ENCODE data around the gene CAMK2N1. TPM values are rescaled to one million over a fixed set of nuclear protein-coding genes. Genes with fewer than 3 reads are reported as not detected.
A peak's percentile ranks its signal among the peaks of the same experiment; 100 is the strongest.

Gene CAMK2N1
- total and polyA plus RNA-seq, 2 donors (not counting 1 experiment from before 2014, with no cell fraction given): 79.9 to 156 TPM

DNA sequence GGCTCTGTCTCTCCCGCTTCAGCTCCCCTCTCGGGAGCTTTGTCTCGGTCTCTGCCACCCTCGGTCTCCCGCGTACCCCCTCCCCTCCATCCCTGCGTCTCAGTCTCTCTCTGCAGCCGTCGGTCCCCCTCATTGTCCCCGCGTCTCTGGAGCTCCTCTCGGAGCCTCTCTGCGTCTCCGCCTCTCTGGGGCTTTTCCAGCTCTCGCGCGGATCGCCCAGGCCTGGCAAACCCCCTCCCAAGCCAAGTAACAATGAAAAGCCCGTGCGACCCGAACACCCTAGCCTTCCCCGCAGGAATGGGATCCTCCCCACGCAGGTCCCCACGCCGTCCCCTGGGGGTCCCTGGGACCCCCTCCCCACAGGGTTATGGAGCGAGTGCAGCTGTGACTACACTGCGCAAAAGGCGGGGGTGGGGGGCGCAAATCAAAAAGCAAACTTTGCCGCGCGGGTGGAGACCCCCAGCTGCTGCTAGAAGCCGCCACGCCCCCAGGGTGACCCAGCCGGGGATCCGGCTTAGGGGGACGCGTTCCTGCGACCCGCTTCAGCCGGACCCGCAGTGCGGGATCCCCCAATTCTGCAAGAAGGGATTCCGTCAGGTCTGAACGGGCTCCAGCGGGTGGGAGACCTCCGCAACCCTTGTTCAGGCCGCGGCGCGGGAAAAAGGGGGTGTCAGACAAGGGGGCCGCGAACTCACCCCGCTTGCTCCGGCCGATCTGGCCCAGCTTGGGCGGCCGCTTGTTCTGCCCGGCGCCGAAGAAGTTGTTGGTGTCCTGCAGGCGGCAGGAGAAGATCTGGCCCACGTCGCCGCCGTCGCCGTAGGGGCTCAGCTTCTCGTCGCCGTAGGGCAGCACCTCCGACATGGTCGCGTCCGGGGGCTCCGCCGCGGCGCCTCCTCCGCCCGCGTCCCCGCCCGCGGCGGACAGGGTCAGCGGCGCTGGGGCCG is 1.2 kb downstream of the CAMK2N1 start:
- TF ChIP-seq EZH2 (IDR thresholded peaks at IDR 0.05; ENCODE audit: low read length, missing control alignments): no peak
- TF ChIP-seq, protein P1, sequence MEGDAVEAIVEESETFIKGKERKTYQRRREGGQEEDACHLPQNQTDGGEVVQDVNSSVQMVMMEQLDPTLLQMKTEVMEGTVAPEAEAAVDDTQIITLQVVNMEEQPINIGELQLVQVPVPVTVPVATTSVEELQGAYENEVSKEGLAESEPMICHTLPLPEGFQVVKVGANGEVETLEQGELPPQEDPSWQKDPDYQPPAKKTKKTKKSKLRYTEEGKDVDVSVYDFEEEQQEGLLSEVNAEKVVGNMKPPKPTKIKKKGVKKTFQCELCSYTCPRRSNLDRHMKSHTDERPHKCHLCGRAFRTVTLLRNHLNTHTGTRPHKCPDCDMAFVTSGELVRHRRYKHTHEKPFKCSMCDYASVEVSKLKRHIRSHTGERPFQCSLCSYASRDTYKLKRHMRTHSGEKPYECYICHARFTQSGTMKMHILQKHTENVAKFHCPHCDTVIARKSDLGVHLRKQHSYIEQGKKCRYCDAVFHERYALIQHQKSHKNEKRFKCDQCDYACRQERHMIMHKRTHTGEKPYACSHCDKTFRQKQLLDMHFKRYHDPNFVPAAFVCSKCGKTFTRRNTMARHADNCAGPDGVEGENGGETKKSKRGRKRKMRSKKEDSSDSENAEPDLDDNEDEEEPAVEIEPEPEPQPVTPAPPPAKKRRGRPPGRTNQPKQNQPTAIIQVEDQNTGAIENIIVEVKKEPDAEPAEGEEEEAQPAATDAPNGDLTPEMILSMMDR (conservative IDR thresholded peaks at IDR 0.05 in 1 of 2, IDR thresholded peaks at IDR 0.05 in 1 of 2; ENCODE audit: low read depth in 1 of 2, low read length in 2 of 2): no peak
- DNase-seq (ENCODE audit: low read depth in 2 of 2): no peak
- H3K79me2 ChIP-seq (ENCODE audit: control insufficient read depth, insufficient read depth, low read length): peaks cover 31% of the 10 kb centered on the region
- H4K20me1 ChIP-seq (ENCODE audit: control insufficient read depth, extremely low read depth, insufficient read depth, low read length): no peaks in the 10 kb centered on the region
- no peaks in the 10 kb centered on the region for H3K36me3 ChIP-seq (ENCODE audit: control insufficient read depth, insufficient read depth, low read length)
- H3K4me2 ChIP-seq (ENCODE audit: extremely low read depth, insufficient read depth, low read length): peak overlapping the region; percentile 59
- H3K9me3 ChIP-seq (ENCODE audit: control insufficient read depth, insufficient read depth, low read depth, low read length): no peaks in the 10 kb centered on the region
- H2AFZ ChIP-seq (ENCODE audit: low read length): no peak overlapping the region
- no peaks in the 10 kb centered on the region for H3K27me3 ChIP-seq (ENCODE audit: control insufficient read depth, insufficient read depth, low read length)
- peaks cover 25% of the 10 kb centered on the region for H3K4me1 ChIP-seq (ENCODE audit: control insufficient read depth, extremely low read depth, insufficient read depth, low read length)
- peak overlapping the region; percentile 77 to 99 (median 88) for H3K4me3 ChIP-seq (replicated peaks in 1 of 4; ENCODE audit: control extremely low read depth in 1 of 4, insufficient read depth in 1 of 4, low read depth in 3 of 4, low read length in 4 of 4)
- peak overlapping the region; percentile 53 for H3K27ac ChIP-seq (ENCODE audit: insufficient read depth, low read length)
- H3K9ac ChIP-seq (ENCODE audit: insufficient read depth, low read length): peak overlapping the region; percentile 92

DNA sequence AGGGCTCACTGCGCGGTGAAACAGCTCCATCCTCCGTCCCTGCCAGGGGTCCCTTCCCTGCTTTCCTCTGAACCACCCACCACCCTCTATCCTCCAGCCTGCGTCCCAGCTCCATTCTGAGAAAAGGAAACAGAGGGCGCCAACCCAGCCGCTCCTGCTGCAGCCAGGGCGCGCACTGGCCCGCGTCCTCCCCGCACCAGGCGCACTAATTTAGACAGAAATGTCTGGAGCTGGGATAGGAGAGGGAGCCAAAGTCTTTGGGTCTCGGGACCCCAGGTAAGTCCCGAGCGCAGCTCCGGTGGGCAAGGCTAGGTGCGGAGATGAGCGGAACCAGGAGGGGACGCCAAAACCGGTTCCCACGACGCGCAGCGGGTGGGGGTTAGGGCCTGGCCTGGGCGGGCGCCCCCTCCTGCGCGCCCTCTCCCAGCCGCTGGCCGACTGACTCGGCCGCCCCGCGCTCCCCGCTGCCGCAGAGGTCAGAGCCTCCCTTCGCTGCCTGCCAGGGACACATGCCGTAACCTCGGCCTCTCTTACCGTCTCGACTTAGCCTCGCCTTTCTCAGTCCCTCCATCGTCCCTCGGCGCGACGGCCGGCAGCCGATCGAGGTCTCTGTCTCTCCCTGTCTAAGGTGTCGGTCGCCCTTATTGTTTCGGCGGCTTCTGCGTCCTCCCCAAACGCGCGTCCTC is 2.0 kb downstream of the CAMK2N1 start:
- peak overlapping the region; percentile 77 to 99 (median 88) for H3K4me3 ChIP-seq (replicated peaks in 1 of 4; ENCODE audit: control extremely low read depth in 1 of 4, insufficient read depth in 1 of 4, low read depth in 3 of 4, low read length in 4 of 4)
- peak; percentile 45 to 59 for DNase-seq (ENCODE audit: low read depth in 2 of 2)
- peak overlapping the region; percentile 53 for H3K27ac ChIP-seq (ENCODE audit: insufficient read depth, low read length)
- no peaks in the 10 kb centered on the region for H3K9me3 ChIP-seq (ENCODE audit: control insufficient read depth, insufficient read depth, low read depth, low read length)
- H3K36me3 ChIP-seq (ENCODE audit: control insufficient read depth, insufficient read depth, low read length): no peaks in the 10 kb centered on the region
- peak overlapping the region; percentile 95 for H3K4me2 ChIP-seq (ENCODE audit: extremely low read depth, insufficient read depth, low read length)
- peaks cover 25% of the 10 kb centered on the region for H3K4me1 ChIP-seq (ENCODE audit: control insufficient read depth, extremely low read depth, insufficient read depth, low read length)
- TF ChIP-seq, protein P1 (conservative IDR thresholded peaks at IDR 0.05 in 1 of 2, IDR thresholded peaks at IDR 0.05 in 1 of 2; ENCODE audit: low read depth in 1 of 2, low read length in 2 of 2): peak; percentile 8 to 17
- TF ChIP-seq EZH2 (IDR thresholded peaks at IDR 0.05; ENCODE audit: low read length, missing control alignments): no peak
- no peaks in the 10 kb centered on the region for H3K27me3 ChIP-seq (ENCODE audit: control insufficient read depth, insufficient read depth, low read length)
- no peak overlapping the region for H2AFZ ChIP-seq (ENCODE audit: low read length)
- H4K20me1 ChIP-seq (ENCODE audit: control insufficient read depth, extremely low read depth, insufficient read depth, low read length): no peaks in the 10 kb centered on the region
- peak overlapping the region; percentile 92 for H3K9ac ChIP-seq (ENCODE audit: insufficient read depth, low read length)
- H3K79me2 ChIP-seq (ENCODE audit: control insufficient read depth, insufficient read depth, low read length): peaks cover 31% of the 10 kb centered on the region
